DOHH2 (cell line): ENCODE measurements around the gene UBE2D2.

Source experiments
- CTCF ChIP-seq: fragments of 200-600 bp; sonication (generic); IDR thresholded peaks from one replicate; pipeline ENCODE4 v1.5.1; 2014; ENCODE audit warnings: antibody characterized with exemption, mild to moderate bottlenecking, low read depth, low read length; ENCODE audit not compliant: poor library complexity, severe bottlenecking
- EZH2phosphoT487 ChIP-seq: fragments of 200-600 bp; sonication (generic); IDR thresholded peaks from 2 replicates; pipeline ENCODE4 v1.6.1; 2017; ENCODE audit warnings: borderline replicate concordance, mild to moderate bottlenecking, antibody characterized with exemption, low read length, moderate library complexity, mixed read lengths

GRCh38 chr5:139644646-139645429 lies 83.7 kb downstream of the UBE2D2 start:
- TF ChIP-seq EZH2phosphoT487 (no peak), CTCF (no peak)
